H7 (cell line): ENCODE results near the gene NRAP. TPM values are rescaled to one million over a fixed set of nuclear protein-coding genes. Genes with fewer than 3 reads are reported as not detected.

Experiments
- total RNA-seq: library from RNA; depleted of rRNA; stranded (reverse); fragments of >200 nt; shearing (Covaris generic); gene quantifications from 2 replicates; pipeline ENCODE4 v1.2.3, GENCODE V29; 2014; rRNA removed

Gene NRAP
- total RNA-seq, 1 experiment from 2014 or later = 0.03 TPM

Other genes with a start within 250 kb of the NRAP start
- gene HABP2, start 111.0 kb downstream of the NRAP start, total RNA-seq = not detected in 2 replicates
- 4.9 and 6.9 TPM in 2 replicates for gene CASP7, start 15.9 kb upstream of the NRAP start, total RNA-seq
- not detected in 2 replicates for gene PLEKHS1, start 87.6 kb upstream of the NRAP start, total RNA-seq
- 14.7 and 17.6 TPM in 2 replicates for gene DCLRE1A, start 190.0 kb upstream of the NRAP start, total RNA-seq
- 8.1 and 11.3 TPM in 2 replicates for gene NHLRC2, start 190.6 kb upstream of the NRAP start, total RNA-seq